DOHH2 (cell line): ENCODE results near the gene PTPRN2.

ENCODE experiments used
- H3F3A ChIP-seq: fragments of 200-600 bp; sonication (generic), shearing (Covaris generic); 2 replicates; pipeline ENCODE4 v1.6.0; 2016; ENCODE audit warnings: antibody characterized with exemption, mild to moderate bottlenecking; ENCODE audit not compliant: control insufficient read depth, insufficient read depth
- H3K27ac ChIP-seq: fragments of 200-600 bp; sonication (generic); 2 replicates; pipeline ENCODE4 v1.5.1; 2014; ENCODE audit warnings: low read depth, mild to moderate bottlenecking, low read length, moderate library complexity
- H3K27me3 ChIP-seq: fragments of 200-600 bp; sonication (generic); 2 replicates; pipeline ENCODE4 v1.6.1; 2014; ENCODE audit warnings: mild to moderate bottlenecking, low read length, mixed read lengths; ENCODE audit not compliant: control insufficient read depth
- H3K36me3 ChIP-seq: fragments of 200-600 bp; sonication (generic); 2 replicates; pipeline ENCODE4 v1.6.1; 2014; ENCODE audit warnings: mild to moderate bottlenecking, low read length, moderate library complexity, mixed read lengths; ENCODE audit not compliant: control insufficient read depth
- H3K4me1 ChIP-seq: fragments of 200-600 bp; sonication (generic); 2 replicates; pipeline ENCODE4 v1.6.1; 2014; ENCODE audit warnings: mild to moderate bottlenecking, low read length, mixed read lengths; ENCODE audit not compliant: control insufficient read depth
- H3K4me2 ChIP-seq: fragments of 200-600 bp; sonication (generic); 2 replicates; pipeline ENCODE4 v1.6.0; 2014; ENCODE audit warnings: mild to moderate bottlenecking, low read length, moderate library complexity
- H3K4me3 ChIP-seq: fragments of 200-600 bp; sonication (generic); 2 replicates; pipeline ENCODE4 v1.5.1; 2014; ENCODE audit warnings: mild to moderate bottlenecking, low read length, mixed read lengths
- H3K79me2 ChIP-seq: fragments of 200-600 bp; sonication (generic); 2 replicates; pipeline ENCODE4 v1.6.1; 2014; ENCODE audit warnings: mild to moderate bottlenecking, low read length, mixed read lengths; ENCODE audit not compliant: control insufficient read depth
- H3K9me2 ChIP-seq: fragments of 200-600 bp; sonication (generic); replicated peaks from 2 replicates; pipeline ENCODE4 v1.6.1; 2014; ENCODE audit warnings: mild to moderate bottlenecking, low read length, mixed read lengths; ENCODE audit not compliant: control insufficient read depth
- H3K9me3 ChIP-seq: fragments of 200-600 bp; sonication (generic); 2 replicates; pipeline ENCODE4 v1.6.1; 2014; ENCODE audit warnings: antibody characterized with exemption, low read length, mixed read lengths; ENCODE audit not compliant: control insufficient read depth, insufficient read depth
- H4K20me1 ChIP-seq: fragments of 200-600 bp; sonication (generic); 2 replicates; pipeline ENCODE4 v1.6.0; 2014; ENCODE audit warnings: low read depth, mild to moderate bottlenecking, antibody characterized with exemption, low read length, moderate library complexity; ENCODE audit not compliant: control insufficient read depth, insufficient read depth
- CTCF ChIP-seq: fragments of 200-600 bp; sonication (generic); IDR thresholded peaks from one replicate; pipeline ENCODE4 v1.5.1; 2014; ENCODE audit warnings: antibody characterized with exemption, mild to moderate bottlenecking, low read depth, low read length; ENCODE audit not compliant: poor library complexity, severe bottlenecking
- EZH2phosphoT487 ChIP-seq: fragments of 200-600 bp; sonication (generic); IDR thresholded peaks from 2 replicates; pipeline ENCODE4 v1.6.1; 2017; ENCODE audit warnings: borderline replicate concordance, mild to moderate bottlenecking, antibody characterized with exemption, low read length, moderate library complexity, mixed read lengths

PTPRN2 gene

GRCh38 chr7:158384746-158385145, 202.9 kb downstream of the PTPRN2 start:
- Histone ChIP-seq H3K9me3 (peaks cover 10% of the 10 kb centered on the region; the same call in 1 of the 2 replicates), H3K36me3 (no peaks in the 10 kb centered on the region), H3K27ac (no peak overlapping the region), H3K79me2 (no peaks in the 10 kb centered on the region), H3K4me1 (no peaks in the 10 kb centered on the region), H3K4me2 (no peak overlapping the region), H3K9me2 (no peaks in the 10 kb centered on the region), H3K27me3 (no peaks in the 10 kb centered on the region), H3F3A (no peaks in the 10 kb centered on the region), H3K4me3 (no peak overlapping the region), H4K20me1 (no peaks in the 10 kb centered on the region)
- TF ChIP-seq CTCF (no peak), EZH2phosphoT487 (no peak)

GRCh38 chr7:158383665-158384064, 204.0 kb downstream of the PTPRN2 start:
- Histone ChIP-seq H3K4me2 (no peak overlapping the region), H3K9me2 (no peaks in the 10 kb centered on the region), H3K79me2 (no peaks in the 10 kb centered on the region), H3K9me3 (peaks cover 10% of the 10 kb centered on the region; the same call in 1 of the 2 replicates), H3K36me3 (no peaks in the 10 kb centered on the region), H3K27ac (no peak overlapping the region), H3K4me3 (no peak overlapping the region), H3K27me3 (no peaks in the 10 kb centered on the region), H3K4me1 (no peaks in the 10 kb centered on the region), H4K20me1 (no peaks in the 10 kb centered on the region), H3F3A (no peaks in the 10 kb centered on the region)
- TF ChIP-seq CTCF (no peak), EZH2phosphoT487 (no peak)

GRCh38 chr7:158382363-158383254, 205.0 kb downstream of the PTPRN2 start:
- no peaks in the 10 kb centered on the region for H4K20me1 ChIP-seq
- H3K27ac ChIP-seq: no peak overlapping the region
- H3K9me2 ChIP-seq: no peaks in the 10 kb centered on the region
- H3K79me2 ChIP-seq: no peaks in the 10 kb centered on the region
- H3K27me3 ChIP-seq: no peaks in the 10 kb centered on the region
- H3K9me3 ChIP-seq: peaks cover 13% of the 10 kb centered on the region; the same call in 1 of the 2 replicates
- no peaks in the 10 kb centered on the region for H3K4me1 ChIP-seq
- H3K4me2 ChIP-seq: no peak overlapping the region
- TF ChIP-seq EZH2phosphoT487 (no peak), CTCF (no peak)
- H3K36me3 ChIP-seq: no peaks in the 10 kb centered on the region
- H3K4me3 ChIP-seq: no peak overlapping the region
- no peaks in the 10 kb centered on the region for H3F3A ChIP-seq
